ENCODE data around the gene KSR2. TPM values are rescaled to one million over a fixed set of nuclear protein-coding genes. Genes with fewer than 3 reads are reported as not detected.

KSR2 gene
- polyA plus RNA-seq, 12 donors = 0.01 to 0.12 (median 0.06) TPM; not detected in 6

DNA sequence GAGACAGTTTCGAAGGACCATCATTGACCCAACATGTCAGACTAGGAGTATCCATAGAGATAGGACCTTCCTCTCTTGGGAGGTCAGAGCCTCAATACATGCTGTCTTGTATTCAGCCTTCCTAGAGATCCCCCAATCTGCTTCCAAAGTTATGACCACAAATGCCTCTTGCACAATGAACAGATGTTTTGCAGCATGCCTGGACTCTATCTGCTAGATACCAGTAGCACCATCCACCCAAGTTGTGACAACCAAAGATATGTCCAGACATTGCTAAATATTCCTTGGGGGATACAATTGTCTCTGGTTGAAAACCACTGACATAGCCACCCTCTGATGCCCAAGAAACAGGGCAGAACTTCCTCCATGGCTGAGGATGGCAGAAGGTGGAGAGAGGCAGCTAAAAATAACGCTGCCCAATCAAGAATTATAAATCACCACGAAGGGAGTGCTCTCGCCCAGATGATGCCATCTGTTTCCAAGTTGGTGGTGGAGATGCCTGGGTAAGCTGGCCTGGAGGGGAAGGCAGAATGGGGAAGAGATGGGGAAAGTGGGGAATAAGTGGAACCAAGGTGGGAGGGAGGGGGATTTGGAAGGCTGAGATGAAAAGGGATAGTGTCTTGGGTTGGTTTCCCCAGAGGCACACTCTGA lies 564.5 kb downstream of the KSR2 start:
- no peak for DNase-seq

DNA sequence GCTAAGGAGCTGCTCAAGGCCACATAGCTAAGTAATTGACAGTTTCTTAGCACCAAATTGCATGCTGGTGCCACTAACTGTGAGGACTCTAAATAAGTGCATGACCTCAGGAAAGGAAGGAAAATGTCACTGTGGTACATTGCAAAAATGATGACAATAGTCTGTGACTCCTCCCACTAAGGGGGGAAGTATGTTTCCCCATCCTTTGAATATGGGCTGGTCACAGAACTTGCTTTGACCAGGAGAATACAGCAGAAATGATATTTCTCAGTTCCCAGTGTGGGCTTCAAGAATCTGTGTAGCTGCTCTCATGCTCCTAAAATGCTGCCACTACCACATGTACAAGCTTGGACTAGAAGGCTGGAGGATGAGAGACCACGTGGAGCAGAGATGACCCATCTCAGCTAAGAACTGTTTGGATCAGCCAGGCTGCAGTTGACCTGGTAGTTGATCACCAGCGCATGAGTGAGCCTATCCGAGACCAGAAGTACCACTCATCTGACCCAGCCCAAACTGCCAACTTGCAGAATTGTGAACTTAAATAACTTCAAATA lies 565.1 kb downstream of the KSR2 start:
- DNase-seq = no peak

Other genes starting within 250 kb of the KSR2 start
- gene RFC5, start 47.7 kb upstream of the KSR2 start, polyA plus RNA-seq (ENCODE audit: insufficient read length in 12 of 12) = 10 to 100 TPM in 11 of 12 donors, not detected in 1; 10.8 to 25.0 (median 16.0) TPM
- 10 to 100 TPM in 11 of 12 donors, not detected in 1; 49.2 to 69.6 (median 64.1) TPM for gene WSB2, start 92.2 kb upstream of the KSR2 start, polyA plus RNA-seq (ENCODE audit: insufficient read length in 12 of 12)
- gene VSIG10, start 135.0 kb upstream of the KSR2 start, polyA plus RNA-seq (ENCODE audit: insufficient read length in 12 of 12) = 10 to 100 TPM in 7 of 12 donors, 1 to 10 TPM in 4, not detected in 1; 8.8 to 28.3 (median 10.4) TPM
- gene PEBP1, start 167.1 kb upstream of the KSR2 start, polyA plus RNA-seq (ENCODE audit: insufficient read length in 12 of 12) = 1,000 to 10,000 TPM in 1 of 12 donors, 100 to 1,000 TPM in 11; 139 to 1,771 (median 146) TPM

Measured in muscle of arm (tissue), 12 donors.